ENCODE results near the gene ZNF189. TPM values are rescaled to one million over a fixed set of nuclear protein-coding genes. Genes with fewer than 3 reads are reported as not detected.
"Not testable (repeated sequence)": the region's sequence is repeated elsewhere in the genome, so short reads cannot be mapped to it uniquely, and the experiment has no call there.

The ZNF189 gene
- total RNA-seq, 2 experiments from 2014 or later = 5.0 to 5.3 TPM

- no peak overlapping the region for H3K27ac ChIP-seq (ENCODE audit: low read depth in 1 of 2, low read length in 2 of 2)
- H3K27ac Mint-ChIP-seq = no peak overlapping the region
- CTCF ChIA-PET = no interaction called here
- H3K9me3 ChIP-seq (ENCODE audit: control insufficient read depth in 1 of 2, insufficient read depth in 1 of 2, low read length in 2 of 2) = peaks cover 7 to 14% of the 10 kb centered on the region in 2 experiments
- DNase-seq (no peak), ATAC-seq (ENCODE audit: poor library complexity) (no peak)
- POLR2A ChIA-PET = interaction anchor here (0.6 kb wide), 1 partner anchor 154 kb away, joined by 3 read pairs; no protein-coding TSS in a partner anchor
- H3K4me1 ChIP-seq (ENCODE audit: insufficient read depth, low read length) = no peaks in the 10 kb centered on the region
- H3K4me3 Mint-ChIP-seq = no peak overlapping the region
- H3K4me3 ChIP-seq (ENCODE audit: low read length) = no peak overlapping the region
- TF ChIP-seq, protein P1, sequence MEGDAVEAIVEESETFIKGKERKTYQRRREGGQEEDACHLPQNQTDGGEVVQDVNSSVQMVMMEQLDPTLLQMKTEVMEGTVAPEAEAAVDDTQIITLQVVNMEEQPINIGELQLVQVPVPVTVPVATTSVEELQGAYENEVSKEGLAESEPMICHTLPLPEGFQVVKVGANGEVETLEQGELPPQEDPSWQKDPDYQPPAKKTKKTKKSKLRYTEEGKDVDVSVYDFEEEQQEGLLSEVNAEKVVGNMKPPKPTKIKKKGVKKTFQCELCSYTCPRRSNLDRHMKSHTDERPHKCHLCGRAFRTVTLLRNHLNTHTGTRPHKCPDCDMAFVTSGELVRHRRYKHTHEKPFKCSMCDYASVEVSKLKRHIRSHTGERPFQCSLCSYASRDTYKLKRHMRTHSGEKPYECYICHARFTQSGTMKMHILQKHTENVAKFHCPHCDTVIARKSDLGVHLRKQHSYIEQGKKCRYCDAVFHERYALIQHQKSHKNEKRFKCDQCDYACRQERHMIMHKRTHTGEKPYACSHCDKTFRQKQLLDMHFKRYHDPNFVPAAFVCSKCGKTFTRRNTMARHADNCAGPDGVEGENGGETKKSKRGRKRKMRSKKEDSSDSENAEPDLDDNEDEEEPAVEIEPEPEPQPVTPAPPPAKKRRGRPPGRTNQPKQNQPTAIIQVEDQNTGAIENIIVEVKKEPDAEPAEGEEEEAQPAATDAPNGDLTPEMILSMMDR (IDR thresholded peaks at IDR 0.05) = no peak
- no peaks in the 10 kb centered on the region for H3K27me3 ChIP-seq (ENCODE audit: control insufficient read depth in 1 of 2, insufficient read depth in 2 of 2, low read length in 2 of 2)
- H3K36me3 Mint-ChIP-seq (ENCODE audit: low read depth) = peaks cover 10% of the 10 kb centered on the region
- no peaks in the 10 kb centered on the region for H3K4me1 Mint-ChIP-seq (ENCODE audit: low read depth)
- peaks cover 9% of the 10 kb centered on the region for H3K27me3 Mint-ChIP-seq
- no peaks in the 10 kb centered on the region for H3K36me3 ChIP-seq (ENCODE audit: insufficient read depth, low read length)
- intact Hi-C loops (cut with DNase I, micrococcal nuclease) = no loop called here
- peaks cover 2% of the 10 kb centered on the region for H3K9me3 Mint-ChIP-seq
Observed at GRCh38 chr9:101381833-101382342, 16.8 kb upstream of the ZNF189 start.

- CTCF ChIA-PET = no interaction called here
- no peak overlapping the region for H3K4me3 Mint-ChIP-seq
- DNase-seq = no peak
- H3K27ac Mint-ChIP-seq = no peak overlapping the region
- peaks cover 2% of the 10 kb centered on the region for H3K9me3 Mint-ChIP-seq
- TF ChIP-seq, protein P1 (IDR thresholded peaks at IDR 0.05) = no peak
- POLR2A ChIA-PET = no interaction called here
- peaks cover 7% of the 10 kb centered on the region for H3K4me1 Mint-ChIP-seq (ENCODE audit: low read depth)
- no peak for ATAC-seq (ENCODE audit: poor library complexity)
- peaks cover 7 to 14% of the 10 kb centered on the region in 2 experiments for H3K9me3 ChIP-seq (ENCODE audit: control insufficient read depth in 1 of 2, insufficient read depth in 1 of 2, low read length in 2 of 2)
- no peaks in the 10 kb centered on the region for H3K27me3 ChIP-seq (ENCODE audit: control insufficient read depth in 1 of 2, insufficient read depth in 2 of 2, low read length in 2 of 2)
- peaks cover under 1% of the 10 kb centered on the region for H3K36me3 ChIP-seq (ENCODE audit: insufficient read depth, low read length)
- H3K4me3 ChIP-seq (ENCODE audit: low read length) = no peak overlapping the region
- no peak overlapping the region for H3K27ac ChIP-seq (ENCODE audit: low read depth in 1 of 2, low read length in 2 of 2)
- intact Hi-C loops (cut with DNase I, micrococcal nuclease) = no loop called here
- H3K27me3 Mint-ChIP-seq = peaks cover 4% of the 10 kb centered on the region
- H3K4me1 ChIP-seq (ENCODE audit: insufficient read depth, low read length) = no peaks in the 10 kb centered on the region
- H3K36me3 Mint-ChIP-seq (ENCODE audit: low read depth) = peaks cover 17% of the 10 kb centered on the region
Observed at GRCh38 chr9:101383361-101383760, 15.3 kb upstream of the ZNF189 start.

DNA sequence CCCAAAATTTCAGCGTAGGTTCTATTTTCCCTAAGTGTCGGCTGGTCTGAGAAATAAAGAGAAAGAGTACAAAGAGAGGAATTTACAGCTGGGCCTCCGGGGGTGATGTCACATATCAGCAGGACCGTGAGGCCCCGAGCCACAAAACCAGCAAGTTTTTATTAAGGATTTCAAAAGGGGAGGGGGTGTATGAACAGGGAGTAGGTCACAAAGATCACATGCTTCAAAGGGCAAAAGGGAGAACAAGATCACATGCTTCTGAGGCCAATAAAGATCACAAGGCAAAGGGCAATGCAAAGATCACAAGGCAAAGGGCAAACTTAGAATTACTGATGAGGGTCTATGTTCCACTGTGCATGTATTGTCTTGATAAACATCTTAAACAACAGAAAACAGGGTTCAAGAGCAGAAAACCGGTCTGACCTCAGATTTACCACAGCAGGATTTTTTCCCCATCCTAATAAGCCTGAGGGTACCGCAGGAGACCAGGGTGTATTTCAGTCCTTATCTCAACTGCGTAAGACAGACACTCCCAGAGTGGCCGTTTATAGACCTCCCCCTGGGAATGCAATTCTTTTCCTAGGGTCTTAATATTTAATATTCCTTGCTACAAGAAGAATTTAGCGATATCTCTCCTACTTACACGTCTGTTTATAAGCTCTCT is 13.6 kb upstream of the ZNF189 start, which contains the start of gene BAAT:
BAAT (minus strand) TSS at position 134 of the 664 bp plus-strand sequence. CDS start 13,602 bp downstream, outside the sequence.
- ATAC-seq (ENCODE audit: poor library complexity); H3K27me3 ChIP-seq (ENCODE audit: control insufficient read depth in 1 of 2, insufficient read depth in 2 of 2, low read length in 2 of 2); POLR2A ChIA-PET; H3K27me3 Mint-ChIP-seq; H3K4me3 ChIP-seq (ENCODE audit: low read length); CTCF ChIA-PET; H3K4me3 Mint-ChIP-seq; H3K27ac Mint-ChIP-seq; H3K9me3 Mint-ChIP-seq; intact Hi-C loops (cut with DNase I, micrococcal nuclease); H3K27ac ChIP-seq (ENCODE audit: low read depth in 1 of 2, low read length in 2 of 2); H3K4me1 Mint-ChIP-seq (ENCODE audit: low read depth); H3K4me1 ChIP-seq (ENCODE audit: insufficient read depth, low read length): not testable (repeated sequence)
- peak in 1 of 14 experiments; percentile 4 for DNase-seq
- H3K36me3 Mint-ChIP-seq (ENCODE audit: low read depth) = peaks cover 27% of the 10 kb centered on the region
- Histone ChIP-seq H3K36me3 (ENCODE audit: insufficient read depth, low read length) (peaks cover 15% of the 10 kb centered on the region), H3K9me3 (ENCODE audit: control insufficient read depth in 1 of 2, insufficient read depth in 1 of 2, low read length in 2 of 2) (peaks cover 7 to 14% of the 10 kb centered on the region in 2 experiments)
